ENCODE results near the gene LRRFIP2.

DNA sequence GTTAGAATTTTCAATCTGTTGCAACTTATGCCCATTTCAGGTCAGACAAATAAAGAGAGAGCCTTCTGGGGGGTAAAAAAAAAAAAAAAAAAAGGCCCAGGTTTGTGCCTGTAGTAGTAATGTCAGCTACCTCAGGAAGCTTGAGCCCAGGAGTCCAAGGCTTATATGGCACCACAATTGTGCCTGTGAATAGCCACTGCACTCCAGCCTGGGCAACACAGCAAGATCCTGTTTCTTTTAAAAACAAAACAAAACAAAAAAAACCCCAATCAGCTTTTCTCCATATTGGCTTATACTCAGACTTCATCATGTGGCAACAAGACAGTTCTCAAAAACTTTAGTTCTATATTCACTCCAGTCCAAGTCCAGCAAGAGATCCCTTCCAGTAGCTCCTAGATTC is 8.4 kb upstream of the LRRFIP2 start:
- TF ChIP-seq, protein P1, sequence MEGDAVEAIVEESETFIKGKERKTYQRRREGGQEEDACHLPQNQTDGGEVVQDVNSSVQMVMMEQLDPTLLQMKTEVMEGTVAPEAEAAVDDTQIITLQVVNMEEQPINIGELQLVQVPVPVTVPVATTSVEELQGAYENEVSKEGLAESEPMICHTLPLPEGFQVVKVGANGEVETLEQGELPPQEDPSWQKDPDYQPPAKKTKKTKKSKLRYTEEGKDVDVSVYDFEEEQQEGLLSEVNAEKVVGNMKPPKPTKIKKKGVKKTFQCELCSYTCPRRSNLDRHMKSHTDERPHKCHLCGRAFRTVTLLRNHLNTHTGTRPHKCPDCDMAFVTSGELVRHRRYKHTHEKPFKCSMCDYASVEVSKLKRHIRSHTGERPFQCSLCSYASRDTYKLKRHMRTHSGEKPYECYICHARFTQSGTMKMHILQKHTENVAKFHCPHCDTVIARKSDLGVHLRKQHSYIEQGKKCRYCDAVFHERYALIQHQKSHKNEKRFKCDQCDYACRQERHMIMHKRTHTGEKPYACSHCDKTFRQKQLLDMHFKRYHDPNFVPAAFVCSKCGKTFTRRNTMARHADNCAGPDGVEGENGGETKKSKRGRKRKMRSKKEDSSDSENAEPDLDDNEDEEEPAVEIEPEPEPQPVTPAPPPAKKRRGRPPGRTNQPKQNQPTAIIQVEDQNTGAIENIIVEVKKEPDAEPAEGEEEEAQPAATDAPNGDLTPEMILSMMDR (tag by site-specific recombination; IDR thresholded peaks at IDR 0.05) = no peak
- TF ChIP-seq, protein P2, sequence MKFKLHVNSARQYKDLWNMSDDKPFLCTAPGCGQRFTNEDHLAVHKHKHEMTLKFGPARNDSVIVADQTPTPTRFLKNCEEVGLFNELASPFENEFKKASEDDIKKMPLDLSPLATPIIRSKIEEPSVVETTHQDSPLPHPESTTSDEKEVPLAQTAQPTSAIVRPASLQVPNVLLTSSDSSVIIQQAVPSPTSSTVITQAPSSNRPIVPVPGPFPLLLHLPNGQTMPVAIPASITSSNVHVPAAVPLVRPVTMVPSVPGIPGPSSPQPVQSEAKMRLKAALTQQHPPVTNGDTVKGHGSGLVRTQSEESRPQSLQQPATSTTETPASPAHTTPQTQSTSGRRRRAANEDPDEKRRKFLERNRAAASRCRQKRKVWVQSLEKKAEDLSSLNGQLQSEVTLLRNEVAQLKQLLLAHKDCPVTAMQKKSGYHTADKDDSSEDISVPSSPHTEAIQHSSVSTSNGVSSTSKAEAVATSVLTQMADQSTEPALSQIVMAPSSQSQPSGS (tag by site-specific recombination; IDR thresholded peaks at IDR 0.05; ENCODE audit: low read depth) = no peak
- TF ChIP-seq KLF16 (tag by site-specific recombination; IDR thresholded peaks at IDR 0.05) (no peak), KLF1 (tag by site-specific recombination; IDR thresholded peaks at IDR 0.05) (no peak)

All from HEK293 (cell line).